WTC11 (cell line): ENCODE data around the gene RNASET2.

Experiments used
- ATF3 ChIP-seq: sonication (generic); formaldehyde crosslinking; conservative IDR thresholded peaks from 2 replicates; pipeline ENCODE4 v1.8.1; 2022; ENCODE audit warnings: mild to moderate bottlenecking, missing genetic modification reagents
- CBFB ChIP-seq: sonication (generic); formaldehyde crosslinking; IDR thresholded peaks from 2 replicates; pipeline ENCODE4 v1.8.1; 2022; ENCODE audit warnings: mild to moderate bottlenecking, low read depth, missing genetic modification reagents
- CTCF ChIP-seq: fragments of 200-600 bp; IDR thresholded peaks from 2 replicates; pipeline ENCODE4 v1.8.0; 2022; ENCODE audit warnings: antibody characterized with exemption
- E2F5 ChIP-seq: sonication (generic); formaldehyde crosslinking; IDR thresholded peaks from 2 replicates; pipeline ENCODE4 v1.8.1; 2022; ENCODE audit warnings: mild to moderate bottlenecking, moderate library complexity, missing genetic modification reagents
- FOXJ3 ChIP-seq: sonication (generic); formaldehyde crosslinking; IDR thresholded peaks from 2 replicates; pipeline ENCODE4 v1.9.0; 2021; ENCODE audit warnings: missing genetic modification reagents, mild to moderate bottlenecking, borderline replicate concordance
- HMGXB4 ChIP-seq: sonication (generic); formaldehyde crosslinking; IDR thresholded peaks from 2 replicates; pipeline ENCODE4 v1.8.1; 2023; ENCODE audit warnings: mild to moderate bottlenecking, moderate library complexity, missing genetic modification reagents
- MAX ChIP-seq: sonication (generic); formaldehyde crosslinking; IDR thresholded peaks from 2 replicates; pipeline ENCODE4 v1.8.0; 2022; ENCODE audit warnings: mild to moderate bottlenecking, missing genetic modification reagents
- MLX ChIP-seq: sonication (generic); formaldehyde crosslinking; IDR thresholded peaks from 2 replicates; pipeline ENCODE4 v1.8.1; 2023; ENCODE audit warnings: mild to moderate bottlenecking, missing genetic modification reagents, moderate library complexity
- NFYB ChIP-seq: sonication (generic); formaldehyde crosslinking; conservative IDR thresholded peaks from 2 replicates; pipeline ENCODE4 v1.8.0; 2022; ENCODE audit warnings: low read depth, missing genetic modification reagents
- RELA ChIP-seq: sonication (generic); formaldehyde crosslinking; IDR thresholded peaks from 2 replicates; pipeline ENCODE4 v1.8.1; 2022; ENCODE audit warnings: missing genetic modification reagents, mild to moderate bottlenecking, borderline replicate concordance
- TEAD4 ChIP-seq: sonication (generic); formaldehyde crosslinking; IDR thresholded peaks from 2 replicates; pipeline ENCODE4 v1.8.0; 2022; ENCODE audit warnings: mild to moderate bottlenecking, missing genetic modification reagents
- TF ChIP-seq, protein P1 (sequence below): sonication (generic); formaldehyde crosslinking; IDR thresholded peaks from 2 replicates; pipeline ENCODE4 v1.8.0; 2022; ENCODE audit warnings: missing genetic modification reagents

- no peak for TF ChIP-seq MLX
- TF ChIP-seq HMGXB4 (CRISPR knock-in tag): no peak
- no peak for TF ChIP-seq CTCF
- no peak for TF ChIP-seq FOXJ3 (CRISPR knock-in tag)
- no peak for TF ChIP-seq RELA (CRISPR knock-in tag)
- no peak for TF ChIP-seq TEAD4 (CRISPR knock-in tag)
- no peak for TF ChIP-seq CBFB (CRISPR knock-in tag)
- TF ChIP-seq NFYB (CRISPR knock-in tag): no peak
- TF ChIP-seq E2F5 (CRISPR knock-in tag): no peak
- TF ChIP-seq ATF3 (CRISPR knock-in tag): no peak
- TF ChIP-seq, protein P1, sequence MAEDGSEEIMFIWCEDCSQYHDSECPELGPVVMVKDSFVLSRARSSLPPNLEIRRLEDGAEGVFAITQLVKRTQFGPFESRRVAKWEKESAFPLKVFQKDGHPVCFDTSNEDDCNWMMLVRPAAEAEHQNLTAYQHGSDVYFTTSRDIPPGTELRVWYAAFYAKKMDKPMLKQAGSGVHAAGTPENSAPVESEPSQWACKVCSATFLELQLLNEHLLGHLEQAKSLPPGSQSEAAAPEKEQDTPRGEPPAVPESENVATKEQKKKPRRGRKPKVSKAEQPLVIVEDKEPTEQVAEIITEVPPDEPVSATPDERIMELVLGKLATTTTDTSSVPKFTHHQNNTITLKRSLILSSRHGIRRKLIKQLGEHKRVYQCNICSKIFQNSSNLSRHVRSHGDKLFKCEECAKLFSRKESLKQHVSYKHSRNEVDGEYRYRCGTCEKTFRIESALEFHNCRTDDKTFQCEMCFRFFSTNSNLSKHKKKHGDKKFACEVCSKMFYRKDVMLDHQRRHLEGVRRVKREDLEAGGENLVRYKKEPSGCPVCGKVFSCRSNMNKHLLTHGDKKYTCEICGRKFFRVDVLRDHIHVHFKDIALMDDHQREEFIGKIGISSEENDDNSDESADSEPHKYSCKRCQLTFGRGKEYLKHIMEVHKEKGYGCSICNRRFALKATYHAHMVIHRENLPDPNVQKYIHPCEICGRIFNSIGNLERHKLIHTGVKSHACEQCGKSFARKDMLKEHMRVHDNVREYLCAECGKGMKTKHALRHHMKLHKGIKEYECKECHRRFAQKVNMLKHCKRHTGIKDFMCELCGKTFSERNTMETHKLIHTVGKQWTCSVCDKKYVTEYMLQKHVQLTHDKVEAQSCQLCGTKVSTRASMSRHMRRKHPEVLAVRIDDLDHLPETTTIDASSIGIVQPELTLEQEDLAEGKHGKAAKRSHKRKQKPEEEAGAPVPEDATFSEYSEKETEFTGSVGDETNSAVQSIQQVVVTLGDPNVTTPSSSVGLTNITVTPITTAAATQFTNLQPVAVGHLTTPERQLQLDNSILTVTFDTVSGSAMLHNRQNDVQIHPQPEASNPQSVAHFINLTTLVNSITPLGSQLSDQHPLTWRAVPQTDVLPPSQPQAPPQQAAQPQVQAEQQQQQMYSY (CRISPR knock-in tag): no peak
- no peak for TF ChIP-seq MAX (CRISPR knock-in tag)
These were observed 33.4 kb downstream of the RNASET2 start for GRCh38 chr6:166922937-166923336.
